ENCODE data around the gene SDCBP2. TPM values are rescaled to one million over a fixed set of nuclear protein-coding genes. Genes with fewer than 3 reads are reported as not detected.

The SDCBP2 gene
- total RNA-seq (2014; rRNA removed; shearing (Covaris generic); ENCODE audit: low replicate concordance), result 4.9 TPM in 1 of 2 replicates, not detected in the other

- no peaks in the 10 kb centered on the region for H3K9me3 ChIP-seq
- peaks cover 6% of the 10 kb centered on the region for H3K36me3 ChIP-seq
- H3K4me3 ChIP-seq, result no peak within 1 kb of the TSS
- no peak for DNase-seq
- H3K27me3 ChIP-seq, result no peaks in the 10 kb centered on the region
These were observed at the start of gene SDCBP2 for GRCh38 chr20:1328680-1329330. Gene SDCBP2, minus strand, starts transcription at chr20:1329139. Its CDS starts 8,723 bp downstream, at chr20:1320416.

- H3K27me3 ChIP-seq, result no peaks in the 10 kb centered on the region
- H3K4me3 ChIP-seq, result no peak overlapping the region
- no peak for DNase-seq
- no peaks in the 10 kb centered on the region for H3K9me3 ChIP-seq
- H3K36me3 ChIP-seq, result peaks cover 14% of the 10 kb centered on the region
These were observed 49.8 kb upstream of the SDCBP2 start for GRCh38 chr20:1378735-1379125.

GRCh38 chr20:1377984-1378734 is 49.2 kb upstream of the SDCBP2 start:
- peaks cover 20% of the 10 kb centered on the region for H3K36me3 ChIP-seq
- DNase-seq, result no peak
- no peaks in the 10 kb centered on the region for H3K9me3 ChIP-seq
- H3K4me3 ChIP-seq, result no peak overlapping the region
- no peaks in the 10 kb centered on the region for H3K27me3 ChIP-seq

GRCh38 chr20:1377341-1377871 is 48.5 kb upstream of the SDCBP2 start:
- H3K36me3 ChIP-seq, result peaks cover 25% of the 10 kb centered on the region
- DNase-seq, result no peak

GRCh38 chr20:1376408-1377270 is 47.7 kb upstream of the SDCBP2 start:
- no peak for DNase-seq
- H3K4me3 ChIP-seq, result no peak overlapping the region
- H3K27me3 ChIP-seq, result no peaks in the 10 kb centered on the region
- peaks cover 28% of the 10 kb centered on the region for H3K36me3 ChIP-seq
- H3K9me3 ChIP-seq, result no peaks in the 10 kb centered on the region

More at GRCh38 chr20:1377341-1377871, 48.5 kb upstream of the SDCBP2 start:
- H3K4me3 ChIP-seq, result no peak overlapping the region
- no peaks in the 10 kb centered on the region for H3K27me3 ChIP-seq
- no peaks in the 10 kb centered on the region for H3K9me3 ChIP-seq

GRCh38 chr20:1376007-1376406 is 47.1 kb upstream of the SDCBP2 start:
- H3K27me3 ChIP-seq, result no peaks in the 10 kb centered on the region
- H3K9me3 ChIP-seq, result no peaks in the 10 kb centered on the region
- peaks cover 26% of the 10 kb centered on the region for H3K36me3 ChIP-seq
- DNase-seq, result no peak
- no peak overlapping the region for H3K4me3 ChIP-seq

GRCh38 chr20:1375515-1375914 is 46.6 kb upstream of the SDCBP2 start:
- Histone ChIP-seq H3K9me3 (no peaks in the 10 kb centered on the region), H3K36me3 (peaks cover 26% of the 10 kb centered on the region)
- peak; percentile 36 for DNase-seq

GRCh38 chr20:1374246-1374645 is 45.3 kb upstream of the SDCBP2 start:
- Histone ChIP-seq H3K4me3 (no peak overlapping the region), H3K9me3 (no peaks in the 10 kb centered on the region), H3K27me3 (no peaks in the 10 kb centered on the region), H3K36me3 (peaks cover 30% of the 10 kb centered on the region)
- DNase-seq, result no peak

More at GRCh38 chr20:1375515-1375914, 46.6 kb upstream of the SDCBP2 start:
- H3K27me3 ChIP-seq, result no peaks in the 10 kb centered on the region
- no peak overlapping the region for H3K4me3 ChIP-seq

GRCh38 chr20:1373614-1374013 is 44.7 kb upstream of the SDCBP2 start:
- H3K36me3 ChIP-seq, result peaks cover 30% of the 10 kb centered on the region
- no peak for DNase-seq
- H3K9me3 ChIP-seq, result no peaks in the 10 kb centered on the region
- no peaks in the 10 kb centered on the region for H3K27me3 ChIP-seq
- H3K4me3 ChIP-seq, result no peak overlapping the region

- DNase-seq, result no peak
- H3K36me3 ChIP-seq, result peaks cover 32% of the 10 kb centered on the region
- no peaks in the 10 kb centered on the region for H3K27me3 ChIP-seq
- no peaks in the 10 kb centered on the region for H3K9me3 ChIP-seq
- H3K4me3 ChIP-seq, result no peak overlapping the region
These were observed 44.1 kb upstream of the SDCBP2 start for GRCh38 chr20:1373036-1373435.

- Histone ChIP-seq H3K4me3 (no peak overlapping the region), H3K36me3 (peaks cover 39% of the 10 kb centered on the region), H3K9me3 (no peaks in the 10 kb centered on the region), H3K27me3 (no peaks in the 10 kb centered on the region)
- no peak for DNase-seq
These were observed 43.0 kb upstream of the SDCBP2 start for GRCh38 chr20:1371830-1372539.

GRCh38 chr20:1371202-1371782 is 42.4 kb upstream of the SDCBP2 start:
- no peaks in the 10 kb centered on the region for H3K9me3 ChIP-seq

GRCh38 chr20:1370548-1371110 is 41.7 kb upstream of the SDCBP2 start:
- Histone ChIP-seq H3K9me3 (no peaks in the 10 kb centered on the region), H3K4me3 (no peak overlapping the region), H3K27me3 (no peaks in the 10 kb centered on the region), H3K36me3 (peaks cover 39% of the 10 kb centered on the region)
- DNase-seq, result peak; percentile 52

More at GRCh38 chr20:1371202-1371782, 42.4 kb upstream of the SDCBP2 start:
- peaks cover 39% of the 10 kb centered on the region for H3K36me3 ChIP-seq
- no peak for DNase-seq
- no peak overlapping the region for H3K4me3 ChIP-seq
- H3K27me3 ChIP-seq, result no peaks in the 10 kb centered on the region

- H3K9me3 ChIP-seq, result no peaks in the 10 kb centered on the region
- peaks cover 34% of the 10 kb centered on the region for H3K36me3 ChIP-seq
- H3K4me3 ChIP-seq, result no peak overlapping the region
- no peak for DNase-seq
- no peaks in the 10 kb centered on the region for H3K27me3 ChIP-seq
These were observed 41.0 kb upstream of the SDCBP2 start for GRCh38 chr20:1369970-1370369.

GRCh38 chr20:1368448-1369199 is 39.7 kb upstream of the SDCBP2 start:
- no peaks in the 10 kb centered on the region for H3K27me3 ChIP-seq
- DNase-seq, result no peak
- no peak overlapping the region for H3K4me3 ChIP-seq
- no peaks in the 10 kb centered on the region for H3K9me3 ChIP-seq
- H3K36me3 ChIP-seq, result peaks cover 32% of the 10 kb centered on the region
